HEK293 (cell line): ENCODE results near the gene MLLT10.

Source experiments
- CTCF ChIA-PET: fragments of 350-600 bp; formaldehyde crosslinking; extraction: SDS; loops from one replicate; lab custom pipeline; 2021; ENCODE audit warnings: antibody characterized with exemption; lab: Yijun Ruan, JAX
- POLR2A ChIA-PET: fragments of 300-600 bp; formaldehyde crosslinking; extraction: SDS; loops from one replicate; lab custom pipeline; 2020; ENCODE audit warnings: antibody characterized with exemption, inconsistent platforms; lab: Yijun Ruan, JAX
- H3K27ac ChIP-seq: fragments of 200-500 bp; sonication (Bioruptor generic); 2 replicates; pipeline ENCODE4 v1.5.1; 2014; ENCODE audit warnings: low read depth, low read length, control low read depth, inconsistent platforms; ENCODE audit errors: extremely low read depth
- H3K36me3 ChIP-seq, 2 experiments: fragments of 200-500 bp in 1 of 2; sonication (Bioruptor generic) in 1 of 2; 1 replicate in 1 of 2; 2 replicates in 1 of 2; pipeline ENCODE4 v1.5.1; 2014 to 2017; ENCODE audit warnings: inconsistent platforms in 2 of 2, low read length in 2 of 2; ENCODE audit not compliant: control insufficient read depth in 2 of 2, insufficient read depth in 1 of 2
- H3K4me1 ChIP-seq: fragments of 200-500 bp; sonication (Bioruptor generic); 2 replicates; pipeline ENCODE4 v1.5.1; 2014; ENCODE audit warnings: mild to moderate bottlenecking, low read length, inconsistent platforms; ENCODE audit not compliant: control insufficient read depth, insufficient read depth
- H3K4me3 ChIP-seq: 2 replicates; pipeline ENCODE4 v1.5.1; 2011; ENCODE audit warnings: low read depth, mild to moderate bottlenecking, control low read depth, low read length, moderate library complexity
- H3K9me3 ChIP-seq: fragments of 200-500 bp; sonication (Bioruptor generic); 2 replicates; pipeline ENCODE4 v1.5.1; 2014; ENCODE audit warnings: low read depth, low read length, inconsistent platforms; ENCODE audit not compliant: control insufficient read depth, insufficient read depth
- EGR2 ChIP-seq: fragments of 450-650 bp; formaldehyde crosslinking; IDR thresholded peaks from 2 replicates; pipeline ENCODE4 v1.5.1; 2016; ENCODE audit warnings: low read depth, missing biosample characterization, missing genetic modification characterization
- HOXA7 ChIP-seq: sonication (generic); formaldehyde crosslinking; IDR thresholded peaks from 2 replicates; pipeline ENCODE4 v1.8.1; 2022; ENCODE audit warnings: missing genetic modification reagents, borderline replicate concordance
- IKZF3 ChIP-seq: fragments of 450-650 bp; IDR thresholded peaks from 2 replicates; pipeline ENCODE4 v1.5.0; 2018; ENCODE audit warnings: missing biosample characterization, mild to moderate bottlenecking, missing genetic modification characterization, moderate library complexity
- KLF16 ChIP-seq: fragments of 450-650 bp; formaldehyde crosslinking; IDR thresholded peaks from 2 replicates; pipeline ENCODE4 v1.5.1; 2017; ENCODE audit warnings: missing biosample characterization, missing genetic modification characterization
- MEIS1 ChIP-seq: sonication (generic); formaldehyde crosslinking; IDR thresholded peaks from 2 replicates; pipeline ENCODE4 v1.8.1; 2022; ENCODE audit warnings: missing genetic modification reagents, mild to moderate bottlenecking, borderline replicate concordance
- PRDM1 ChIP-seq: fragments of 450-650 bp; formaldehyde crosslinking; IDR thresholded peaks from 2 replicates; pipeline ENCODE4; 2016; ENCODE audit warnings: missing biosample characterization, missing genetic modification characterization
- ZBTB8A ChIP-seq: fragments of 450-650 bp; formaldehyde crosslinking; IDR thresholded peaks from 2 replicates; pipeline ENCODE4 v1.5.1; 2016; ENCODE audit warnings: missing biosample characterization, missing genetic modification characterization
- ZNF114 ChIP-seq: fragments of 450-650 bp; formaldehyde crosslinking; IDR thresholded peaks from 2 replicates; pipeline ENCODE4 v1.5.0; 2017; ENCODE audit warnings: missing biosample characterization, missing genetic modification characterization
- ZNF132 ChIP-seq: fragments of 450-650 bp; formaldehyde crosslinking; IDR thresholded peaks from 2 replicates; pipeline ENCODE4 v1.5.1; 2017; ENCODE audit warnings: missing biosample characterization, missing genetic modification characterization, borderline replicate concordance
- ZNF521 ChIP-seq: fragments of 450-650 bp; formaldehyde crosslinking; IDR thresholded peaks from 2 replicates; pipeline ENCODE4 v1.5.1; 2017; ENCODE audit warnings: missing biosample characterization, mild to moderate bottlenecking, missing genetic modification characterization
- ZNF544 ChIP-seq: fragments of 450-650 bp; formaldehyde crosslinking; IDR thresholded peaks from 2 replicates; pipeline ENCODE4 v1.5.0; 2017; ENCODE audit warnings: missing biosample characterization, missing genetic modification characterization
- ZNF664 ChIP-seq: fragments of 450-650 bp; formaldehyde crosslinking; IDR thresholded peaks from 2 replicates; pipeline ENCODE4 v1.5.1; 2016; ENCODE audit warnings: missing biosample characterization, missing genetic modification characterization
- ZNF791 ChIP-seq: fragments of 450-650 bp; formaldehyde crosslinking; IDR thresholded peaks from 2 replicates; pipeline ENCODE4 v1.5.1; 2016; ENCODE audit warnings: missing biosample characterization, missing genetic modification characterization
- ZSCAN16 ChIP-seq: fragments of 450-650 bp; formaldehyde crosslinking; IDR thresholded peaks from 2 replicates; pipeline ENCODE4 v1.5.1; 2016; ENCODE audit warnings: missing biosample characterization, missing genetic modification characterization
- TF ChIP-seq, protein P1 (sequence below): fragments of 450-650 bp; formaldehyde crosslinking; IDR thresholded peaks from 2 replicates; pipeline ENCODE4 v1.5.1; 2016; ENCODE audit warnings: missing biosample characterization, missing genetic modification characterization
- TF ChIP-seq, protein P2 (sequence below): fragments of 450-650 bp; formaldehyde crosslinking; IDR thresholded peaks from 2 replicates; pipeline ENCODE4; 2016; ENCODE audit warnings: missing biosample characterization, missing genetic modification characterization
- TF ChIP-seq, protein P3 (sequence below): fragments of 450-650 bp; formaldehyde crosslinking; IDR thresholded peaks from 2 replicates; pipeline ENCODE4 v1.5.1; 2016; ENCODE audit warnings: missing biosample characterization, missing genetic modification characterization
- TF ChIP-seq, protein P4 (sequence below): fragments of 450-650 bp; IDR thresholded peaks from 2 replicates; pipeline ENCODE4 v1.5.1; 2018; ENCODE audit warnings: missing biosample characterization, mild to moderate bottlenecking, missing genetic modification characterization

Gene MLLT10

DNA sequence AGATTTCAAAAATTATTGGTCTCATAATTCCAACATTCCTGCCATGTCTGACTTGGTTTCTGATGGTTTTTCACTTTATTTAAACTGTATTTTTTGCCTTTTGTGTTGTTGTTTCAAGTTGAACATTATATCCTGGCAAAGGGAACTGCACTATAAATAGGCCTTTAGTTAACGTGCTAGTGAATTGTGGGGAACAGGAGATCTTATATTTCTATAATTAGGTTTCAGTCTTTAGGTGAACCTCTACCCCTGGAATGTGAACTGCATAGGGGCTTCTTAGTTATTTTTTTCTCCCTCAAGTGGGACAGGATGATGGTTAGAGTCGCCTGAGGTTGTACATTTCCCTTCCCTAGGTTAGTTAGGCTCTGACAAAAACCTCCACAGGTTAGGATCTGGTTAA is 128.6 kb downstream of the MLLT10 start (continued):
- TF ChIP-seq ZNF114 (tag by site-specific recombination), result no peak

DNA sequence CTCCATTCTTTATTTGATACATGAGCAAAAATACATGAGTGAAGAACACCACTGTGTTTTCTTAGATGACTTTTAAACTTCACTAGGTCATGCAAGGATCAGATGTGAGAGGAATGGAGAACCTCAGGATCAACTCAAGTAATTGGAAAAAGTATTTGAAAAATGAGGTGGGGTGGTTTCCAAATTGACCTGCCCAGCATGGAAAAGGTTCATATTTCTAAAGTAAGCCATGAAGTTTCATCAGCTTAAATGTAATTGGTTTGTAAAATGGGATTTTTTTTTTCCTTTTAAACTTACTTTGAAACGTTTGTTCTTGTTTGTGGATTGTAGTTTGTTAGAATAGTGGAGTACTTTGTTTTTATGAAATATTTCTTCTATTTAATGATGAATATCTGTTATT is 134.8 kb downstream of the MLLT10 start:
- H3K9me3 ChIP-seq, result no peaks in the 10 kb centered on the region
- no peak overlapping the region for H3K27ac ChIP-seq
- H3K4me1 ChIP-seq, result peaks cover 2% of the 10 kb centered on the region; the same call in 1 of the 2 replicates
- H3K4me3 ChIP-seq, result no peak overlapping the region
- peaks cover 5 to 9% of the 10 kb centered on the region in 2 experiments for H3K36me3 ChIP-seq
- TF ChIP-seq, protein P1, sequence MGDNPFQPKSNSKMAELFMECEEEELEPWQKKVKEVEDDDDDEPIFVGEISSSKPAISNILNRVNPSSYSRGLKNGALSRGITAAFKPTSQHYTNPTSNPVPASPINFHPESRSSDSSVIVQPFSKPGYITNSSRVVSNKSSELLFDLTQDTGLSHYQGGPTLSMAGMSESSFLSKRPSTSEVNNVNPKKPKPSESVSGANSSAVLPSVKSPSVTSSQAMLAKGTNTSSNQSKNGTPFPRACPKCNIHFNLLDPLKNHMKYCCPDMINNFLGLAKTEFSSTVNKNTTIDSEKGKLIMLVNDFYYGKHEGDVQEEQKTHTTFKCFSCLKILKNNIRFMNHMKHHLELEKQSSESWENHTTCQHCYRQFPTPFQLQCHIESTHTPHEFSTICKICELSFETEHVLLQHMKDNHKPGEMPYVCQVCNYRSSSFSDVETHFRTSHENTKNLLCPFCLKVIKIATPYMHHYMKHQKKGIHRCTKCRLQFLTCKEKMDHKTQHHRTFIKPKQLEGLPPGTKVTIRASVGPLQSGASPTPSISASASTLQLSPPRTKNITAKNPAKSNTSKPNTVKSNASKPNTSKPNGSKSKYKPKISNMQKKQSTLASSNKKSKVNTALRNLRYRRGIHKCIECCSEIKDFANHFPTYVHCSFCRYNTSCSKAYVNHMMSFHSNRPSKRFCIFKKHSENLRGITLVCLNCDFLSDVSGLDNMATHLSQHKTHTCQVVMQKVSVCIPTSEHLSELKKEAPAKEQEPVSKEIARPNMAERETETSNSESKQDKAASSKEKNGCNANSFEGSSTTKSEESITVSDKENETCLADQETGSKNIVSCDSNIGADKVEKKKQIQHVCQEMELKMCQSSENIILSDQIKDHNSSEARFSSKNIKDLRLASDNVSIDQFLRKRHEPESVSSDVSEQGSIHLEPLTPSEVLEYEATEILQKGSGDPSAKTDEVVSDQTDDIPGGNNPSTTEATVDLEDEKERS (tag by site-specific recombination), result no peak
- no peak for TF ChIP-seq IKZF3 (tag by site-specific recombination)
- TF ChIP-seq HOXA7, result no peak
- TF ChIP-seq ZNF521, result no peak
- no peak for TF ChIP-seq PRDM1 (tag by site-specific recombination)
- ChIA-PET POLR2A (no interaction called here), CTCF (no interaction called here)

DNA sequence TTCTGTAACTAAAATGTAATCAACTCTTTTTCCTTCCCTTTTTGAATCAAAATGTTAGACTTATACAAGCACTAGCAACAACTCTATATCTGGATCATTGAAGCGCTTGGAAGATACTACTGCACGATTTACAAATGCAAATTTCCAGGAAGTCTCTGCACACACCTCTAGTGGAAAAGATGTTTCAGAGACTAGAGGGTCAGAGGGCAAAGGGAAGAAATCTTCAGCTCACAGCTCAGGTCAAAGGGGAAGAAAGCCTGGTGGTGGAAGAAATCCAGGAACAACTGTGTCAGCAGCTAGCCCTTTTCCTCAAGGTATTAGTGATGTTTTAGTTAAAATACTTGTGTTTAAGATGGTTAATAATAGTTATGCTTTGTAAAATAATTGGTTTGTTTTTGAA is 136.4 kb downstream of the MLLT10 start:
- ChIA-PET POLR2A (no interaction called here), CTCF (no interaction called here)
- Histone ChIP-seq H3K9me3 (no peaks in the 10 kb centered on the region), H3K27ac (no peak overlapping the region), H3K4me1 (peaks cover 2% of the 10 kb centered on the region; the same call in 1 of the 2 replicates), H3K4me3 (no peak overlapping the region), H3K36me3 (peaks cover 5 to 9% of the 10 kb centered on the region in 2 experiments)
- no peak for TF ChIP-seq ZNF544

DNA sequence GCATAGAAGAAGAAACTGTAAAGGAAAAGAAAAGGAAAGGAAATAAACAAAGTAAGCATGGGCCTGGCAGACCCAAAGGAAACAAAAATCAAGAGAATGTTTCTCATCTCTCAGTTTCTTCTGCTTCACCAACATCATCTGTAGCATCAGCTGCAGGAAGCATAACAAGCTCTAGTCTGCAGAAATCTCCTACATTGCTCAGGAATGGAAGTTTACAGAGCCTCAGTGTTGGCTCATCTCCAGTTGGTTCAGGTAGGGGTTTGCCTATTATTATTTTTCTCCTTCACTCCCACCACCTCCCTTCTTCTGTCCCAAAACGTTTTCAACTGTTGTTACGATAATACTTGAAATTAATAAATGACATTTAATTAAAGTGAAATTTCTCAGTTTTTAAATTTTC is 139.6 kb downstream of the MLLT10 start:
- Histone ChIP-seq H3K4me1 (no peaks in the 10 kb centered on the region), H3K27ac (no peak overlapping the region), H3K9me3 (no peaks in the 10 kb centered on the region), H3K36me3 (peaks cover 7 to 9% of the 10 kb centered on the region in 2 experiments), H3K4me3 (no peak overlapping the region)
- peak; percentile 97 for TF ChIP-seq ZSCAN16 (tag by site-specific recombination)
- TF ChIP-seq, protein P2, sequence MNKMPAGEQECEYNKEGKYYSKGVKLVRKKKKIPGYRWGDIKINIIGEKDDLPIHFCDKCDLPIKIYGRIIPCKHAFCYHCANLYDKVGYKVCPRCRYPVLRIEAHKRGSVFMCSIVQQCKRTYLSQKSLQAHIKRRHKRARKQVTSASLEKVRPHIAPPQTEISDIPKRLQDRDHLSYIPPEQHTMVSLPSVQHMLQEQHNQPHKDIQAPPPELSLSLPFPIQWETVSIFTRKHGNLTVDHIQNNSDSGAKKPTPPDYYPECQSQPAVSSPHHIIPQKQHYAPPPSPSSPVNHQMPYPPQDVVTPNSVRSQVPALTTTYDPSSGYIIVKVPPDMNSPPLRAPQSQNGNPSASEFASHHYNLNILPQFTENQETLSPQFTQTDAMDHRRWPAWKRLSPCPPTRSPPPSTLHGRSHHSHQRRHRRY (tag by site-specific recombination), result no peak
- ChIA-PET POLR2A (interaction anchor here (0.6 kb wide), 1 partner anchor 672 kb away, joined by 4 read pairs; no protein-coding TSS in a partner anchor), CTCF (interaction anchor here (0.8 kb wide), 1 partner anchor 58 kb away, joined by 4 read pairs; no protein-coding TSS in a partner anchor)

DNA sequence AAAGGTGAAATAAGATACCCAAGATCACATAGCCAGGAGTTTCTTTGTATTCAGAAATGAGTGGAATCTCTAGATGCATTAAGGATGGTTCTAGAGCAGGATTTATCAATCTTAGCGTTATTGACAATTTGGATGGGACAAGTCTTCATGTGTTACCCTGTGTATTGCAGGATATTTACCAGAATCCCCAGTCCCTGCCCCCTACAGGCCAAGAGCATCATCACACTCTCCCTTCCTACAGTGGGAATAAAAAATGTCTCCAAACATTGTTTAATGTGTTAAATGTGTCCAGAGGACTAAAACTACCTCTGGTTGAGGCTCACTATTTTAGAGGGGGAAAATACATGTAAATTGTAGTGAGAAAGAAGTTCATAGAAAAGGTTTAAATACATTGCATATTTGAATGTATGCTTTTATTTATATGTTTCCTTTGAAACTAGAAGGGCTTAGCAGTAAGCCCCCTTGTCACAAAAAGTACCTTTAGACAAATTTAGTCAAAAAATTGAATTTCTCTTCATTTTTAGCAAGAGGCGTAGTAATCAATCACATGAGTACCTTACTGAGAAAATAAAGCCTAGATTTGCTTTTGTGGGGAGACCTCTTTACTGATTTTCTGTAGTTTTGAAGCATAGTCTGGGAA is 141.2 kb downstream of the MLLT10 start:
- Histone ChIP-seq H3K27ac (no peak overlapping the region), H3K4me1 (no peaks in the 10 kb centered on the region), H3K36me3 (peaks cover 7 to 9% of the 10 kb centered on the region in 2 experiments), H3K9me3 (no peaks in the 10 kb centered on the region), H3K4me3 (no peak overlapping the region)
- CTCF ChIA-PET, result interaction anchor here (0.6 to 1.0 kb wide), 3 partner anchors 10 to 52 kb away, joined by 3 to 4 read pairs (median 3); no protein-coding TSS in a partner anchor
- POLR2A ChIA-PET, result no interaction called here
- TF ChIP-seq EGR2 (tag by site-specific recombination), result no peak
- TF ChIP-seq ZBTB8A (tag by site-specific recombination), result no peak
- TF ChIP-seq ZNF132, result no peak
- TF ChIP-seq, protein P3, sequence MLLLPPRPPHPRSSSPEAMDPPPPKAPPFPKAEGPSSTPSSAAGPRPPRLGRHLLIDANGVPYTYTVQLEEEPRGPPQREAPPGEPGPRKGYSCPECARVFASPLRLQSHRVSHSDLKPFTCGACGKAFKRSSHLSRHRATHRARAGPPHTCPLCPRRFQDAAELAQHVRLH (tag by site-specific recombination), result 0 out of 2 replicates have a peak, but pooled peaks have one; percentile 26
- TF ChIP-seq, protein P4, sequence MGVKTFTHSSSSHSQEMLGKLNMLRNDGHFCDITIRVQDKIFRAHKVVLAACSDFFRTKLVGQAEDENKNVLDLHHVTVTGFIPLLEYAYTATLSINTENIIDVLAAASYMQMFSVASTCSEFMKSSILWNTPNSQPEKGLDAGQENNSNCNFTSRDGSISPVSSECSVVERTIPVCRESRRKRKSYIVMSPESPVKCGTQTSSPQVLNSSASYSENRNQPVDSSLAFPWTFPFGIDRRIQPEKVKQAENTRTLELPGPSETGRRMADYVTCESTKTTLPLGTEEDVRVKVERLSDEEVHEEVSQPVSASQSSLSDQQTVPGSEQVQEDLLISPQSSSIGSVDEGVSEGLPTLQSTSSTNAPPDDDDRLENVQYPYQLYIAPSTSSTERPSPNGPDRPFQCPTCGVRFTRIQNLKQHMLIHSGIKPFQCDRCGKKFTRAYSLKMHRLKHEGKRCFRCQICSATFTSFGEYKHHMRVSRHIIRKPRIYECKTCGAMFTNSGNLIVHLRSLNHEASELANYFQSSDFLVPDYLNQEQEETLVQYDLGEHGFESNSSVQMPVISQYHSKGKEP (tag by site-specific recombination), result 0 out of 2 replicates have a peak, but pooled peaks have one; percentile 32
- 0 out of 2 replicates have a peak, but pooled peaks have one; percentile 17 for TF ChIP-seq ZNF664
- TF ChIP-seq HOXA7, result no peak
- TF ChIP-seq ZNF791 (tag by site-specific recombination), result no peak
- no peak for TF ChIP-seq KLF16 (tag by site-specific recombination)
- TF ChIP-seq MEIS1, result no peak
